Karpas-422 (cell line): ENCODE measurements around the gene AOPEP. TPM values are rescaled to one million over a fixed set of nuclear protein-coding genes. Genes with fewer than 3 reads are reported as not detected.
"Not testable (repeated sequence)": the region's sequence is repeated elsewhere in the genome, so short reads cannot be mapped to it uniquely, and the experiment has no call there.

Source experiments
- DNase-seq: peaks from one replicate; pipeline ENCODE4 v3.0.0-alpha.2; 2015
- H2AFZ ChIP-seq: fragments of 200-600 bp; sonication (generic); 2 replicates; pipeline ENCODE4 v1.6.1; 2014; ENCODE audit warnings: antibody characterized with exemption, low read length, mixed read lengths
- H3K27ac ChIP-seq: fragments of 200-600 bp; sonication (generic); 2 replicates; pipeline ENCODE4 v1.5.1; 2014; ENCODE audit warnings: mild to moderate bottlenecking, low read length, moderate library complexity
- H3K27me3 ChIP-seq: fragments of 200-600 bp; sonication (generic); 2 replicates; pipeline ENCODE4 v1.6.1; 2014; ENCODE audit warnings: low read length, mixed read lengths
- H3K36me3 ChIP-seq: fragments of 200-600 bp; sonication (generic); 2 replicates; pipeline ENCODE4 v1.6.1; 2014; ENCODE audit warnings: low read length, mixed read lengths; ENCODE audit not compliant: insufficient read depth
- H3K4me1 ChIP-seq: fragments of 200-600 bp; sonication (generic); 2 replicates; pipeline ENCODE4 v1.6.1; 2014; ENCODE audit warnings: mild to moderate bottlenecking, low read length, mixed read lengths
- H3K4me2 ChIP-seq: fragments of 200-600 bp; sonication (generic); 2 replicates; pipeline ENCODE4 v1.6.1; 2014; ENCODE audit warnings: low read length, low read depth, mild to moderate bottlenecking; ENCODE audit not compliant: poor library complexity, severe bottlenecking
- H3K4me3 ChIP-seq: fragments of 200-600 bp; sonication (generic); 2 replicates; pipeline ENCODE4 v1.5.1; 2014; ENCODE audit warnings: mild to moderate bottlenecking, antibody characterized with exemption, low read length, mixed read lengths
- H3K79me2 ChIP-seq: fragments of 200-600 bp; sonication (generic); 2 replicates; pipeline ENCODE4 v1.6.1; 2014; ENCODE audit warnings: mild to moderate bottlenecking, low read length, mixed read lengths
- H3K9ac ChIP-seq: fragments of 200-600 bp; sonication (generic); 2 replicates; pipeline ENCODE4 v1.6.0; 2014; ENCODE audit warnings: low read length
- H3K9me2 ChIP-seq: fragments of 200-600 bp; sonication (generic), shearing (Covaris generic); replicated peaks from 2 replicates; pipeline ENCODE4 v1.6.0; 2014; ENCODE audit warnings: mild to moderate bottlenecking, low read length, moderate library complexity; ENCODE audit not compliant: insufficient read depth
- H3K9me3 ChIP-seq: fragments of 300-700, 200-600 bp; sonication (generic); 2 replicates; pipeline ENCODE4 v1.6.1; 2014; ENCODE audit warnings: low read length, mixed read lengths
- H4K20me1 ChIP-seq: fragments of 200-600 bp; sonication (generic); 2 replicates; pipeline ENCODE4 v1.6.1; 2014; ENCODE audit warnings: mild to moderate bottlenecking, antibody characterized with exemption, low read length, low read depth; ENCODE audit not compliant: insufficient read depth
- total RNA-seq: library from RNA; depleted of rRNA; stranded (reverse); fragments of >200 nt; shearing (Covaris generic); gene quantifications from 2 replicates; pipeline ENCODE4 v1.2.3, GENCODE V29; 2014; ENCODE audit warnings: low replicate concordance

The AOPEP gene
- total RNA-seq, 1 experiment from 2014 or later, result 22.7 TPM

DNA sequence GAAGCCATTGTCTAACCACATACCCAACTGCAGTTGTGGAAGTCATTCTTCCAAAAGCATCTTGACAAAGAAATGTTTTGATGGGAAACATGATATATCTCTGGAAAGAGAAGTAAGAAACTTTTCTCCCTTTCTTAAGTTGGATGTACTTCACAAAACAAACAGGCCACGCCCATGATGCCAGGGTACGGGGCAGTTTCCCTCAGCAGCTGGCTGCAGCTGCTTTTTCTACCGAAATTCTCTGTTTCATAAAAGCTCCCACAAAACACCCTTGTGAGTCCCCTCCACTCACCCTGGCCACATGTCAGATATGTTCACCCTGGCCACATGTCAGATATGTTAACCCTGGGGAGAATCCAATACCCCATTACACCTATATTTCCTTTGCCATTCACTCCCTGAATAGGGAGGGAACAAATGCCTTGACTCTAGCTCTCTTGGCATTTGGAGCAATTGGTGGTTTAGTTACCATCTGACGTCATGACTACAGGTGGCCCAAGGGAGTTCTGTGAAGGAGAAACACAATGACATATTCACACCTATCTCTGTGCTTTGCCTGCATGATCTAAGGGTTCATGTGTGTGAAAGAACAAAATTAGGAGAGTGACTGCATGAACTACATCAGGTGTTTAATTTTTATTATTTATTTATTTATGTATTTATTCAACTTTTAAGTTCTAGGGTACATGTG, 103.0 kb downstream of the AOPEP start:
- no peak overlapping the region for H2AFZ ChIP-seq
- H3K27me3 ChIP-seq, result no peaks in the 10 kb centered on the region
- no peaks in the 10 kb centered on the region for H4K20me1 ChIP-seq
- no peak overlapping the region for H3K27ac ChIP-seq
- no peak for DNase-seq
- no peak overlapping the region for H3K4me2 ChIP-seq
- no peaks in the 10 kb centered on the region for H3K9me2 ChIP-seq
- H3K9ac ChIP-seq, result no peak overlapping the region
- peaks cover 9% of the 10 kb centered on the region; the same call in 1 of the 2 replicates for H3K79me2 ChIP-seq
- no peak overlapping the region for H3K4me3 ChIP-seq
- H3K4me1 ChIP-seq, result no peaks in the 10 kb centered on the region
- H3K9me3 ChIP-seq, result no peaks in the 10 kb centered on the region
- H3K36me3 ChIP-seq, result no peaks in the 10 kb centered on the region

DNA sequence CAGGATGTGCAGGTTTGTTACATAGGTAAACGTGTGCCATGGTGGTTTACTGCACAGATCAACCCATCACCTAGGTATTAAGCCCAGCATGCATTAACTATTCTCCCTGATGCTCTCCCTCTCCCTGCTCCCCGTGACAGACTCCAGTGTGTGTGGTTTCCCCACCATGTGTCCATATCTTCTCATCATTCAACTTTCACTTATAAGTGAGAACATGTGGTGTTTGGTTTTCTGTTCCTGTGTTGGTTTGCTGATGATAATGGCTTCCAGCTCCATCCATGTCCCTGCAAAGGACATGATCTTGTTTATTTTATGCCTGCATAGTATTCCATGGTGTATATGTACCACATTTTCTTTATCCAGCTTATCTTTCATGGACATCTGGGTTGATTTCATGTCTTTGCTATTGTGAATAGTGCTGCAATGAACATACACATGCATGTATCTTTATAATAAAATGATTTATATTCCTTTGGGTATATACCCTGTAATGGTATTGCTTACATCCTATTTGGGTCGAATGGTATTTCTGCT, 103.6 kb downstream of the AOPEP start:
- DNase-seq, H3K4me3 ChIP-seq: not testable (repeated sequence)

DNA sequence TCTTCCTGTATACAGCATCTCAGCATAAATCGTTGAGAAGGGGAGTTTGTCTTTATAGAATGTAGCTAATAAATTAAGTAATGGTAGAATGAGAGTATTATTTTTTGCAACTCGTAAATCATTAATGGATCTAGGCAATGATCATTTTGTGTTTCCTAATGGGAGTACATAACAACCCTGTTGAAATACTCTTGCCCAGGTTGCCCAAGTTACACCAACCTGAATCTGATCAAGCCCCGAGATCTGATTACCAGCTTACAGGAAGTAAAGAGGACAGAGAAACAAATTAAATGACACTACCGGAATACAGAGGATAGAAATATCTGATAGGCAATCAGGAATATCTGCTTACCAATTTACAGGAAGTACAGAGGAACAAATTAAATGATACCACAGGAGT, 107.3 kb downstream of the AOPEP start:
- H2AFZ ChIP-seq, result no peak overlapping the region
- no peak overlapping the region for H3K4me3 ChIP-seq
- H3K79me2 ChIP-seq, result peaks cover 4% of the 10 kb centered on the region; the same call in 1 of the 2 replicates
- H3K27me3 ChIP-seq, result no peaks in the 10 kb centered on the region
- H4K20me1 ChIP-seq, result no peaks in the 10 kb centered on the region
- no peaks in the 10 kb centered on the region for H3K9me2 ChIP-seq
- DNase-seq, result no peak
- H3K36me3 ChIP-seq, result no peaks in the 10 kb centered on the region
- H3K4me2 ChIP-seq, result no peak overlapping the region
- H3K9me3 ChIP-seq, result 0 out of 2 replicates have a peak, but pooled peaks cover 3% of the 10 kb centered on the region
- no peak overlapping the region for H3K27ac ChIP-seq
- peaks cover 9% of the 10 kb centered on the region for H3K4me1 ChIP-seq
- no peak overlapping the region for H3K9ac ChIP-seq

More for the DNA sequence above, 103.6 kb downstream of the AOPEP start:
- not testable (repeated sequence) for H3K36me3 ChIP-seq, H3K27me3 ChIP-seq, H3K4me1 ChIP-seq, H3K9me3 ChIP-seq, H4K20me1 ChIP-seq, H3K9me2 ChIP-seq, H3K9ac ChIP-seq, H2AFZ ChIP-seq, H3K4me2 ChIP-seq, H3K27ac ChIP-seq, H3K79me2 ChIP-seq

DNA sequence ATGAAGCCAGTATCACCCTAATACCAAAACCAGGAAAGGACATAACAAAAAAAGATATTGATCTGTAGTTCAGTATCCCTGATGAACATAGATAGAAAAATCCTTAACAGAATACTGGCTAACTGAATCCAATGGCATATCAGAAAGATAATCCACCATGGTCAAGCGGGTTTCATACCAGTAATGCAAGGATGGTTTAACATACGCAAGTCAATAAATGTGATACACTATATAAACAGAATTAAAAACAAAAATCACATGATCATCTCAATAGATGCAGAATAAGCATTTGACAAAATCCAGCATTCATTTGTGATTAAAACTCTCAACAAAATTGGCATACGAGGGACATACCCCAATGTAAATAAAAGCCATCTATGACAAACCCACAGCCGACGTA, 110.9 kb downstream of the AOPEP start:
- Histone ChIP-seq H3K79me2 (no peaks in the 10 kb centered on the region; the same call in 1 of the 2 replicates), H3K4me1 (peaks cover 9% of the 10 kb centered on the region), H2AFZ (no peak overlapping the region), H3K9me2 (no peaks in the 10 kb centered on the region), H3K36me3 (no peaks in the 10 kb centered on the region), H3K9me3 (0 out of 2 replicates have a peak, but pooled peaks cover 3% of the 10 kb centered on the region), H3K9ac (no peak overlapping the region), H3K27ac (no peak overlapping the region), H3K4me3 (no peak overlapping the region), H4K20me1 (no peaks in the 10 kb centered on the region), H3K27me3 (no peaks in the 10 kb centered on the region), H3K4me2 (no peak overlapping the region)
- no peak for DNase-seq

DNA sequence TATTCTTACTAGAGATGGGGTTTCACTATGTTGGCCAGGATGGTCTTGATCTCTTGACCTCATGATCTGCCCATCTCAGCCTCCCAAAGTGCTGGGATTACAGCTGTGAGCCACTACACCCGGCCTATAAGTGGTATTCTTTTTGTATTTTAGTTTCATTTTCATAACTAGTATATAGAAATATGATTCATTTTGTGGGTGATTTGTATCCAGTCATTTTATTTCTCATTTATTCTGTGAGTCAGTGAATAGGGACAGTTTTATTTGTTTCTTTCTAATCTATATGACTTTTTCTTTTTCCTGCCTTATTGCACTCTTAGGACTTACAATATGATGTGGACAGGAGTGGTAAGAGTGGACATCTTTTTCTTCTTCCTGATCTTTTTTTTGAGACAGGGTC, 112.9 kb downstream of the AOPEP start:
- peaks cover 9% of the 10 kb centered on the region for H3K4me1 ChIP-seq
- no peak overlapping the region for H3K4me2 ChIP-seq
- H3K27ac ChIP-seq, result no peak overlapping the region
- no peak overlapping the region for H3K9ac ChIP-seq
- H3K9me2 ChIP-seq, result no peaks in the 10 kb centered on the region
- H4K20me1 ChIP-seq, result no peaks in the 10 kb centered on the region
- H3K36me3 ChIP-seq, result no peaks in the 10 kb centered on the region
- no peak overlapping the region for H3K4me3 ChIP-seq
- 0 out of 2 replicates have a peak, but pooled peaks cover 3% of the 10 kb centered on the region for H3K9me3 ChIP-seq
- no peaks in the 10 kb centered on the region; the same call in 1 of the 2 replicates for H3K79me2 ChIP-seq
- no peak overlapping the region for H2AFZ ChIP-seq
- no peaks in the 10 kb centered on the region for H3K27me3 ChIP-seq
- DNase-seq, result no peak

DNA sequence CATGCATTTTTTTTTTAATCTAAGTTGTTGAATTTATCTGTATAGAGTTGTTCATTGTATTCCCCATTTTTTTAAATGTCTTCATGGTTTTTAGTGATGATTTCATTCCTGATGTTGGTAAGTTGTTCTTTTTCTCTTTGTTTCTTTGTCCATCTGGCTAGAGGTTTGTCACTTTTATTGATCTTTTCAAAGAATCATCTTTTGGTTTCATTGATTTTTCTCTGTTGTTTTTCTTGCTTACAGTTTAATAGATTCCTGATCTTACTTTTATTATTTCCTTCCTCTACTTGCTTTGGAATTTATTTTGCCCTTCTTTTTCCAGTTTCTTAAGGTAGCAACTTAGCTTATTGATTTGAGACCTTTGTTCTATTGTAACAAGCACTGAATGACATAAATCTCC, 114.2 kb downstream of the AOPEP start:
- H3K79me2 ChIP-seq, result no peaks in the 10 kb centered on the region; the same call in 1 of the 2 replicates
- no peaks in the 10 kb centered on the region for H3K9me2 ChIP-seq
- no peaks in the 10 kb centered on the region for H3K36me3 ChIP-seq
- H3K4me2 ChIP-seq, result no peak overlapping the region
- 0 out of 2 replicates have a peak, but pooled peaks cover 3% of the 10 kb centered on the region for H3K9me3 ChIP-seq
- no peak overlapping the region for H3K27ac ChIP-seq
- no peaks in the 10 kb centered on the region for H4K20me1 ChIP-seq
- H2AFZ ChIP-seq, result no peak overlapping the region
- no peak for DNase-seq
- H3K27me3 ChIP-seq, result no peaks in the 10 kb centered on the region
- no peaks in the 10 kb centered on the region; the same call in 1 of the 2 replicates for H3K4me1 ChIP-seq
- no peak overlapping the region for H3K9ac ChIP-seq
- H3K4me3 ChIP-seq, result no peak overlapping the region

DNA sequence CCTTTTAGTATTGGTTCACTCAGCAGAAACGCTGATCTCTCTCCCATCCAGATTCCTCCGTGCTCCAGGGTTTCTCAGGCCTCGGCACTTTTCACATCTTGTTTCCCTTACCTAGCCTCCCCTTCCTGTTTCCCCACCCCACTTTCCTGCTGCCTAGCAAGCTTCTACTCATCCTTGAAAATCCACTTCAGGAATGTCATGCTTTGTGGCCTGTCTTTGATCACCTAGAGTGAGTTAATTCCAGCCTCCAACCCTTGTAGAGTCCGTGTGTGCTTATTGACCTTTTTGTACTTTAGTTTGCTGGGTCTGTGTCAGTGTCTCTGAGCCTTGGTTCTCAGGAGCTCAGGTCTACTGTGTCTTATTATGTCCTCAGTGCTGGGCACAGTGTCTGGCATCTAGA, 116.6 kb downstream of the AOPEP start:
- DNase-seq, result no peak
- Histone ChIP-seq H3K4me3 (no peak overlapping the region), H3K9ac (no peak overlapping the region)

DNA sequence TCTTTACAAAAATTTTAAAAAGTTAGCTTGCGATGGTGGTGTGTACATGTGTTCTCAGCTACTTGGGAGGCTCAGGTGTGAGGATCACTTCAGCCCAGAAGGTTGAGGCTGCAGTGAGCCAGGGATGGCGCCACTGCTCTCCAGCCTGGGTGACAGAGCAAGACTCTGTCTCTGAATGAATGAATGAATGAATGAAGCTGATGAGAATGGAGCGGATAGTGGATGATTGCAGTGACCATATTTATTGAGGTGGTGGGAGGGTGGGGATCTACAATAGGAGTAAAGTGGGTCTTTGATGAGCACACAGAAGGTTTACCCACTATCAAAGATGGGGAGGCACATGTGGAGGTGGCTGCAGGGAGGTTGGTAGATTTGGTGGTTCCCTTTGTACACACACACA, 120.2 kb downstream of the AOPEP start:
- no peaks in the 10 kb centered on the region for H3K36me3 ChIP-seq
- no peaks in the 10 kb centered on the region for H3K4me1 ChIP-seq

More for the DNA sequence above, 116.6 kb downstream of the AOPEP start:
- Histone ChIP-seq H3K9me2 (no peaks in the 10 kb centered on the region), H2AFZ (no peak overlapping the region), H3K79me2 (no peaks in the 10 kb centered on the region; the same call in 1 of the 2 replicates), H3K27me3 (no peaks in the 10 kb centered on the region), H4K20me1 (0 out of 2 replicates have a peak, but pooled peaks cover 6% of the 10 kb centered on the region), H3K9me3 (no peaks in the 10 kb centered on the region), H3K4me2 (no peak overlapping the region), H3K4me1 (no peaks in the 10 kb centered on the region), H3K27ac (no peak overlapping the region), H3K36me3 (no peaks in the 10 kb centered on the region)

More for the DNA sequence above, 120.2 kb downstream of the AOPEP start:
- Histone ChIP-seq H3K9ac (no peak overlapping the region), H3K9me2 (no peaks in the 10 kb centered on the region), H2AFZ (no peak overlapping the region), H3K4me2 (no peak overlapping the region), H4K20me1 (0 out of 2 replicates have a peak, but pooled peaks cover 6% of the 10 kb centered on the region), H3K9me3 (no peaks in the 10 kb centered on the region), H3K27me3 (no peaks in the 10 kb centered on the region), H3K4me3 (no peak overlapping the region), H3K79me2 (no peaks in the 10 kb centered on the region; the same call in 1 of the 2 replicates), H3K27ac (no peak overlapping the region)
- DNase-seq, result no peak
